ENCODE results near the gene BCAP29. TPM values are rescaled to one million over a fixed set of nuclear protein-coding genes. Genes with fewer than 3 reads are reported as not detected.

The BCAP29 gene
- total RNA-seq, 1 experiment from 2014 or later, result 58.4 TPM

- no peak for DNase-seq (ENCODE audit: extremely low read depth, low read depth)
These were observed 81.9 kb downstream of the BCAP29 start for GRCh38 chr7:107661865-107662379.

DNA sequence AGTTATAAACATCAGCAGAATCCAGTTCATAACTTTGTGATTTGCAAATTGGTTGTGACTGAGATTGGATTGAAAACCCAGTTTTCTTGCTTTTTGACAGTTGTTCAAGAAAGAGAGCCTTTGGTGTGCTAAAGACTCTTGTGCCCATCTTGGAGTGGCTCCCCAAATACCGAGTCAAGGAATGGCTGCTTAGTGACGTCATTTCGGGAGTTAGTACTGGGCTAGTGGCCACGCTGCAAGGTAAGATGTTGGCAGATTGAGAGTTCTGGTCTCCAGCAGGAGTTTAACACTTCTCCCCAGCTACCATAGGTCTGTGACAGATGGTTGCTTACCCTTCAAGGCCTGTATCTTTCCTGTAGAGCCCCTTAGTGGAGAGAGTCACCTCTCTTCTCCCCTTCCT, 83.2 kb downstream of the BCAP29 start:
- DNase-seq (ENCODE audit: extremely low read depth, low read depth), result no peak

GRCh38 chr7:107666790-107667189, 86.7 kb downstream of the BCAP29 start:
- no peak for DNase-seq (ENCODE audit: extremely low read depth, low read depth)

DNA sequence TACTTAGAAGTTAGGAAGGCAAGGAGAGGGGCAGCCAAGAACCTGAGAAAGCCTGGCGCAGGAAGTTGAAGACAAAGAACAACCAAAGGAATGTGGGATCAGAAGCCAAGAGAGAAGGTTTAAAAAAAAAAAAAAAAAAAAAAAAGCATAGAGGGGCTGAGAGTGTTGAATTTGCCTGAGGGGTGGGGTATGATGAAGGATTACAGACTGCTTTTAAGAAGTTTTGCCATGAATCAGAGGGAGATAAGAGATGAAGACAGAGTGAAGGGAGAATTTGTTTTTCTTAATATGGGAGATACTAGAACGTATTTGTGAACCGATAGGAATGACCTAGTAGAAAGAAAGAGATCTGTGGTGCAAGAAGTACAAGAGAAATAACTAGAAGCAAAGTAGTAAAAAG, 87.3 kb downstream of the BCAP29 start:
- no peak for DNase-seq (ENCODE audit: extremely low read depth, low read depth)

- DNase-seq (ENCODE audit: extremely low read depth, low read depth), result no peak
These were observed 88.2 kb downstream of the BCAP29 start for GRCh38 chr7:107668296-107668695.

Small RNA genes within 50 kb of the gene (small RNA-seq; reads per million reads assigned to genes)
- gene BANF1P5 (0 reads per million in 2 experiments), gene RF01233 (0 reads per million in 2 experiments)

Other genes with a start within 250 kb of the BCAP29 start
- 3.3 and 4.0 TPM in 2 replicates for gene GPR22, start 110.2 kb upstream of the BCAP29 start, total RNA-seq (2014; rRNA removed; shearing (Covaris generic))
- 56.3 and 70.0 TPM in 2 replicates for gene COG5, start 16.3 kb upstream of the BCAP29 start, total RNA-seq (2014; rRNA removed; shearing (Covaris generic))
- 26.4 and 28.0 TPM in 2 replicates for gene DUS4L, start 16.3 kb upstream of the BCAP29 start, total RNA-seq (2014; rRNA removed; shearing (Covaris generic))
- 0.22 and 0.35 TPM in 2 replicates for gene SLC26A4, start 80.6 kb downstream of the BCAP29 start, total RNA-seq (2014; rRNA removed; shearing (Covaris generic))
- 41.1 and 41.4 TPM in 2 replicates for gene CBLL1, start 163.9 kb downstream of the BCAP29 start, total RNA-seq (2014; rRNA removed; shearing (Covaris generic))
- gene SLC26A3, start 223.0 kb downstream of the BCAP29 start, total RNA-seq (2014; rRNA removed; shearing (Covaris generic)), result not detected in 2 replicates